Activated CD4-positive, alpha-beta T cell treated with anti-CD3 and anti-CD28 coated beads, Interleukin-2, amount 50 U/mL, for 4 hours (primary cell): Measurements from ENCODE around the gene CXCR6.

Source experiments
- DNase-seq, 2 experiments: peaks; one replicate each; pipeline ENCODE4 v3.0.0-alpha.2; 2020

CXCR6 gene

GRCh38 chr3:45943207-45943846, at the start of gene CXCR6:
Gene CXCR6, plus strand, starts transcription at chr3:45943464. Its CDS starts 3,018 bp downstream, at chr3:45946482.
- peak; percentile 32 to 40 for DNase-seq

- DNase-seq = no peak
Measured at GRCh38 chr3:45894015-45894414, 49.2 kb upstream of the CXCR6 start.

GRCh38 chr3:45895686-45896468, 47.4 kb upstream of the CXCR6 start:
- DNase-seq = no peak

GRCh38 chr3:45896956-45897355, 46.3 kb upstream of the CXCR6 start:
- no peak for DNase-seq

- DNase-seq = no peak
Measured at GRCh38 chr3:45904931-45905330, 38.3 kb upstream of the CXCR6 start.

GRCh38 chr3:45905755-45906154, 37.5 kb upstream of the CXCR6 start:
- DNase-seq = no peak

- DNase-seq = no peak
Measured at GRCh38 chr3:45906681-45907407, 36.4 kb upstream of the CXCR6 start.

GRCh38 chr3:45907769-45908705, 35.2 kb upstream of the CXCR6 start:
- DNase-seq = no peak

GRCh38 chr3:45908761-45909160, 34.5 kb upstream of the CXCR6 start:
- no peak for DNase-seq

GRCh38 chr3:45909542-45909941, 33.7 kb upstream of the CXCR6 start:
- no peak for DNase-seq

- DNase-seq = no peak
Measured at GRCh38 chr3:45910892-45911291, 32.4 kb upstream of the CXCR6 start.

GRCh38 chr3:45911511-45912226, 31.6 kb upstream of the CXCR6 start:
- DNase-seq = no peak

GRCh38 chr3:45912435-45912834, 30.8 kb upstream of the CXCR6 start:
- no peak for DNase-seq

GRCh38 chr3:45914362-45915058, 28.8 kb upstream of the CXCR6 start:
- no peak for DNase-seq

GRCh38 chr3:45915059-45915439, 28.2 kb upstream of the CXCR6 start:
- DNase-seq = no peak

- DNase-seq = peak; percentile 81 to 82
Measured at GRCh38 chr3:45915518-45916231, 27.6 kb upstream of the CXCR6 start.

GRCh38 chr3:45917146-45917898, 25.9 kb upstream of the CXCR6 start:
- no peak for DNase-seq

GRCh38 chr3:45921158-45922038, 21.9 kb upstream of the CXCR6 start:
- no peak for DNase-seq

- no peak for DNase-seq
Measured at GRCh38 chr3:45922039-45922326, 21.3 kb upstream of the CXCR6 start.
